IPS-11a (cell line): ENCODE results near the gene CCL2.
"Not testable (repeated sequence)": the region's sequence is repeated elsewhere in the genome, so short reads cannot be mapped to it uniquely, and the experiment has no call there.

Source experiments
- H3K4me3 ChIP-seq: one replicate; pipeline ENCODE4 v1.5.1; 2013; ENCODE audit warnings: low read depth, low read length, control low read depth

Gene CCL2

DNA sequence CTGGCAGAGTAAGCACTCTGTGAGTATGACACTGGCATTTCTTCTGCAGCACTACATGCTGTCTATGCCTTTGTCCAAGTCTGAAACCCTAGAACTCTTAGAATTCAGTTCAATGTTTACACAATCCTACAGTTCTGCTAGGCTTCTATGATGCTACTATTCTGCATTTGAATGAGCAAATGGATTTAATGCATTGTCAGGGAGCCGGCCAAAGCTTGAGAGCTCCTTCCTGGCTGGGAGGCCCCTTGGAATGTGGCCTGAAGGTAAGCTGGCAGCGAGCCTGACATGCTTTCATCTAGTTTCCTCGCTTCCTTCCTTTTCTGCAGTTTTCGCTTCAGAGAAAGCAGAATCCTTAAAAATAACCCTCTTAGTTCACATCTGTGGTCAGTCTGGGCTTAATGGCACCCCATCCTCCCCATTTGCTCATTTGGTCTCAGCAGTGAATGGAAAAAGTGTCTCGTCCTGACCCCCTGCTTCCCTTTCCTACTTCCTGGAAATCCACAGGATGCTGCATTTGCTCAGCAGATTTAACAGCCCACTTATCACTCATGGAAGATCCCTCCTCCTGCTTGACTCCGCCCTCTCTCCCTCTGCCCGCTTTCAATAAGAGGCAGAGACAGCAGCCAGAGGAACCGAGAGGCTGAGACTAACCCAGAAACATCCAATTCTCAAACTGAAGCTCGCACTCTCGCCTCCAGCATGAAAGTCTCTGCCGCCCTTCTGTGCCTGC lies at the start of gene CCL2:
TSS of gene CCL2 (plus strand) at position 635 of the 730 bp plus-strand sequence. CDS start at position 700, 65 bp downstream.
- peak within 1 kb of the TSS; percentile 28 for H3K4me3 ChIP-seq

DNA sequence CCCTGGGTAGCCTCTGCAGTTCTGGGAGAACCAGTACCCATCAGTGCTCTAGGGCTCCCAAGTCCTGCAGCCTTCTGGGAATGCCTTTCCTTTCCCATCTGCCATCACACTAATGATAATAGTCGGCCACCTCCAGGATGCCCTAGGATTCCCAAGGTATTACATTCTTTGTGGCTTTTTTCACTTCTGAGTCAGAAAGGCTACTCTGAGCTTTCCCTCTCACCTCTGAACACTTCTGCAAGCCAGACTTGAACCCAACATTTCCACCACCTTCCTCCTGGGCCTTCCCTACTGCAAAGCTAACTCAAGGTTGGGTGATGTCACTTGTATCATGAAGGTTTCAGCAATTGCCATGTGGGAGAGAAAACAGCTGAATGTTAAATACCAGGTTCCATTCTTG lies 49.7 kb upstream of the CCL2 start:
- no peak overlapping the region for H3K4me3 ChIP-seq

DNA sequence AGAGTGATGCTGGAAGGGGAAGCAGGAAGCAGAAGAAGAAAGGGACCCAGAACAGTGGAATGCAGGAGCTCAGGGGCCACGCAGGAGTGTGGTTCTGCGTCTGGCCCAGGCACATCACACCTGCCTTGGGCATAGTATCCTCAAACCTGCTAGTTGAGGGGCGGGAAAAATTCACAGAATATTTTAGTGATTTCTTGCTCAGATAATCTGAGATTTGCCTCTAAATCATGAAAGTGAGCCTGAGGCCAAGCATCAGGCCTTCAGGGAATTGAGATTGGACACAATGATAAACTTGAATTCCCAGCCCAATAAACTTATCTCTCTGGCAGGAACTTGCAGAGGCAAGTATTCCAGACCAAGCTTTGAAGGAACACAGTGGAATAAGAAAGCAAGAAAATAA lies 48.5 kb upstream of the CCL2 start:
- no peak overlapping the region for H3K4me3 ChIP-seq

DNA sequence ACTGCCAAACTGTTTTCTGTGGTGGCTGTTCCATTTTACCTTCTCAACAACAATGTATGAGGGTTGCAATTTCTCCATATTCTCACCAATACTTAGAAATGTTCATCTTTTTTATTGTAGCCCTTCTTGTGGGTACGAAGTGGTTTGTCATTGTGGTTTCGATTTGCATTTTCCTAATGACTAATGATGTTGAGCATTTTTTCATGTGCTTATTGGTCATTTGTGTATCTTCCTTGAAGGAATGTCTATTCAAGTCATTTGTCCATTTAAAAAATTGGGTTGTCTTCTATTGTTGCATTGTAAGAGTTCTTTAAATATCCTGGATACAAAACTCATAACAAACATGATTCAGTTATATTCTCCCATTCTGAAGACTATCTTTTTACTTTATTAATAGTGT lies 47.5 kb upstream of the CCL2 start:
- no peak overlapping the region for H3K4me3 ChIP-seq

DNA sequence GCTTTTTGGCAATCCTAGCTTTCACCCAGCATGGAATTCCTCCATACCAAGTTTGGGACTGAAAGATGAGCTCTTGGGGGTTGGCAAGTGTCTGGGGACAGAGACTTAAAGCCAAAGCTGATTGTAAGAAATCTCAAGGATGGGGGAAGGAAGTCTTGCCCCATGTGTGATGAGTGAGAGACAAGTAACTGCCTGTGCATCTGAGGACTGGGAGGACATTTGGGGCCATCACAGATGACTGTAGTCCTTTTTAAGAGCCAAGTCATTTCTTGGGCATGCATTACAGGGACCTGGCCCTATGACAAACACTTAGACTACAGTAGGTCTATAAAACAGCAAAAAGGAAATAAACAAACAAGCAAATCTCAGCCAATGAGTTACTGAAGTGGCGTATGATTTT lies 36.3 kb upstream of the CCL2 start:
- H3K4me3 ChIP-seq, result no peak overlapping the region

DNA sequence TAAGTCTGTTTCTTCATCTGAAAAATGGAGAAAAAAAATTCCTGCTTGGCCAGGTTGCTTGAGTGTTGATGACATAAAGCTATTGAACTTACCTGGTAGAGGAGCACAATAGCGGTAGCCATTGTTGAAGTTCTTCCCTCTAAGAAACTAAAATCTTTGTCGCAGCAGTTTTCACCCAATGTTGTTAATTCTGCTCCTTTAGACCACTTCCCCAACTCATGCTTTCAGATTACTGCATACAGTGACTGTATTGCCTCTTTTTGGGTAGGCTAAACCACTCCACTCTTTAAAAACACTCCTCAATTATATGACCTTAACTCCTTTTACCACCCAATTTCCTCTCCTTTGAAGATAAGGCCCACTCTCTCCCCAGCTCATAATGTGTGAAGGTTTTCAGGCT lies 35.7 kb upstream of the CCL2 start:
- H3K4me3 ChIP-seq, result no peak overlapping the region

DNA sequence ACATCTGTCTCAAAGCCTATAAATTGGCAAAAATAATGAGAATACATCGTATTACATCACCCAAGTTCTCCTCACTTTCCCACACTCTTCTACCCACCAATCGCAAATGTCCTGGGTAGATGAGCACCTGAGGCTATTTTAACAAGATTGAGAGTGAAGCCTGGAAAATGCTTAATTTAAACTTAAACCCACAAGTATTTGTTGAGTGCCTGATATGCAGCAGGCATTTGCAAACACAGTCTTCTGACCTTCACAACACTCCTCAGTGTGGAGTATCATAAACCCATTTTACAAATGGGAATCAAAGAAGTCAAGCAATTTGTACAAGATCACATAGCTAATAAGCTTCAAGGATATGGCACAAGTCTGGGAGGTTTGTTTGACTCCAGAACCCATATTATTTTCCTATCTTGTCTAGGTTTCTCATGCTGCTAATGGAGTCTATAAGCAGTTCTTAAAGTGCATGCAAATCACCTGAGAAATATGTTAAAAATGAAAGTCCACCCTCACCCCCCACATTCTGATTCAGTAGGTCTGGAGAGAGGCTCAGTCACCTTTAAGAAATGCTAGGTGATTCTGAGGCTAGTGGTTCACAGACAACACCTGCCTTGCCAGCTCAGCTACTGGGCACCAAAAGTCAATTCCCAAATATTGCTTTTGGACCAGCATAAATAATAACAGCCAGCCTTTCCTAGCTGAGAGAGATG lies 34.9 kb upstream of the CCL2 start:
- H3K4me3 ChIP-seq, result no peak overlapping the region

DNA sequence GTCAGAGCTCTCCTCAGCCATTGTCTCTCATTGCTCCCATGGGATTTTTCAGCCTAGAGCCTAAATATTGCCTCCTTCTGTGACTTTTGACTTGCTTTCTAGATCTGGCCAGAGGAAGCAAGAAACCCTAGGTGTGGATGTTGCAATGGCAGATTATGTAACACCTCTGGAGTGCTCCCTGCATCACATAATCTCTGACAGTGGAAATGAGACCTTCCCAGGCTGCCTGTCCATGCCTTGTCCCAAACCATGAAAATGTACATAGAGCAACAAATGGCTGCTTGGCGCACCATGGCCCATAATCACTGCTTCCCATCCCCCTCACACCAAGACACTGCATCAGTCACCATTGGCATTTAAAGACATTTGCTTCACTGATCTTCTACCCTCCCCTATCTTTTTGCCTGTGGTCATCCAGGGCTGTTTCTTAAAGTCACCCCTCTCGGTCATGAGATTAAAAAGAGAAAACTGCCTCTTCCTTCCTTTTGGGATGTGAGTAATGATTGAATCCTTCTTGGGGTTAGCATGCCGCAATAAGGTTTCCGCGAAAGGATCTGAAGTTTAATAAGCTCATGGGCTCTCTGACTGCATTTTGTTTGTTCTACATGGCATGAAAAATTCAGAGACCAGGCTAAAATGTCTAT lies 34.2 kb upstream of the CCL2 start:
- H3K4me3 ChIP-seq, result no peak overlapping the region

DNA sequence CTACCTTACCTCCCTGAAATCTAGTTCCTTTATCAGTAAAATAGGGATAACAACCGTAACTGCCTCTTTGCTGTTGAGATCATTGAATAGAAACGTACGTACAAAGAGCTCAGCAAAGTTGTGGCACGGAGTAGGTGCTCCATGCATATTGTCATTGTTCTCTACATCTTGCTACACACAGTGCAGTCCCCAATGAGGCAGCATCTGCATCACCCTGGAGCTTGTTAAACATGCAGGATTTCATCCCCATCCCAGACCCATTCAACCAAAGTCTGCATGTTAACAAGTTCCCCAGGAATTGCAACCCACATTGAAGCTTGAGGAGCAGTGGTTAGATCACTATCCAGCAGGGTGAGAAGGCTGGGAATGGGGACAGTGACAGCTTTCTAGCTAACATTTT lies 33.7 kb upstream of the CCL2 start:
- no peak overlapping the region for H3K4me3 ChIP-seq

DNA sequence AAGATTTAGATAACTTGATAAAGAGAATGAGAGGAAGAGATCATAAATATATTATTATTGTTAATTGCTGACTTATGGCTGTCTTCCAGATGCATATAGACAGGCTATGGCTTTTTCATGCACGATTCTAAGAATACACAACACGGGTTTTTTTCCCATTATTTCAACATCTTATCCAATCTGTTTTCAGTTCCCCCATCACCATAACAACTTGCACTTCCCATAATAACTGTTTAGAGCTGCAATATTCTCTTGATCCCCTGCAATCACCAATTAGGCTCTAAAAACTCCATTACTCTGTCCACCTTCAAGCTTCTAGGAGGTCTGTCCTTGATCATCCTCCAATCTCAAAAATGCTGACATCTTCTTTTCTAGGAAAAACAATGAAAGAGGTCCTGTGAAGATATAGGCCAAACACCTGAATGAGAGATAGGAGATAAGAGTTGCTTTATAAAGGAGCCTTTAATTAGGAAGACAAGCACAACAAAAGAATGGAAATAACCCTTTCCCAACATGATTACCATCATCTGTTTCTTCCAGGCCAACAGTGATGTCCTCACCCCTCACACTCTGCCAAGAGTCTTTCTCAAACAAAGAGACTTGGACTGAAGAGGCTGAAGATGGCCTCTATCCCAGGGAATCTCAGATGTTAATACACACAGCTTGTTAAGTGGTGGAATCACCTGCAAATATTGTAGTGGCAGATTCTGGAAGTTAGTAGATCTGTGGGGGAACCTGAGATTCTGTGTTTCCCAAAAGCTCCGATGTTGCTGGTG lies 32.2 kb upstream of the CCL2 start:
- H3K4me3 ChIP-seq, result no peak overlapping the region

DNA sequence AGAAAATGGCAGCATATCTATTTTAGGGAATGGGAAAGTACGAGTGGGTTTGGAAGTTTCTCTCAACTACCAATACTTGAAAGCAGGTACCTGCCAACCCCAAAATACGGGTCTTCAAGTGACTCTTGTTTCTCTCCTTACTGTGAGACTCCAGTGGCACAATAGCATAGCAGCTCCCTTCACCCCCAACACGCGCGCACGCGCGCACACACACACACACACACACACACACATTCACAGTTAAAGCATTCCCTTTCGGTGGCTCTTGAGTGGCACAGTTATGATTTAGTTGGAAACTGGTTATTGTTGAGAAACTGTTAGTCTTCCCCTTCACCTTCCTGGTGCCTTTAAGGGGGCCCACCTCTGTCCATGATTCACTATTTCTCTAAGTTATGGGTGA lies 30.0 kb upstream of the CCL2 start:
- no peak overlapping the region for H3K4me3 ChIP-seq

DNA sequence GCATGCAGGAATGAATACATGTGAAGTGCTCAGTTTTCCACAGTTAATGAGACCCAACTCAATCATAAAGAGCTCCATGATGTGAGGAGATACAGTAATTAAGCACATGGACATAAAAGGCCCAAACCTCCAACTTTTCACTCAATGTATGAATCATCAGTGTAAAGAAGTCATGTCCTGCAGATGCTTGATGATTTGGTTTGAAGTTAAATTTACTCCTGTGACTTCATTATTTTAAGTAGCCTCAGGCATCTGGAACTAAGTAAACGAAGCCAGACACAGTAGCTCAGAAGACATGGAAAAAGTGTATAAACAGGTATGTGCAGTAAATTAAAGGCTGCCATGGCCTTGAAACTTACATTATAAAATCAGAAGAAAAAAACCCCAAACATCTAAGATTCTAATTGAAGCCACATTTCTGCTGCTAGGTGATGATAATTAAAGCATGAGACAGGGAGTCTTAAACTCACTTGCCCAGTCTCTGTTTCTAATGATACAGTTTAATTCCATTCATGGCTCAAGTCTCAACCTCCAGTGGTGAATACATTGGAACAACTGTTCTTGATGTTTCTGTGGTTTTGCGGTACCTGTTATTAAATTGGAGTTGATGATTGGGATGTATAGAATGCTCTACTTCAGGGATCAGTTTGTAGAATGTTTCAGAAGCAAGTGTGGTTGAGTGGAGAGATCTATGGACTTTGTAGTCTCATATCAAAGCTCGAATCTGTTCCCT lies 28.9 kb upstream of the CCL2 start:
- no peak overlapping the region for H3K4me3 ChIP-seq

DNA sequence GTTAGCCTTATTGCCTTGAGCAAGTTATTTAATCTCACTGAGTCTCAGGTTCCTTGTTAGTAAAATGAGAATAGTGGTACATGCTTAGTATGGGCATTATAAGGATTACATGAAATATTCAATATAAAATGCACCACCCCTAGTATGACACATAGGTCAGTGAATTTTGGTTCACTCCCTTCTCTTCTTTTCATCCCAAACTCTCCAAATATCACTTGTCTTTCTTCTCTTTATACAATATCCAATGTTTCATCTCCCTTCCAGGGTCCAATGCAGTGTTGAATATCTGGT lies 28.4 kb upstream of the CCL2 start:
- no peak overlapping the region for H3K4me3 ChIP-seq

DNA sequence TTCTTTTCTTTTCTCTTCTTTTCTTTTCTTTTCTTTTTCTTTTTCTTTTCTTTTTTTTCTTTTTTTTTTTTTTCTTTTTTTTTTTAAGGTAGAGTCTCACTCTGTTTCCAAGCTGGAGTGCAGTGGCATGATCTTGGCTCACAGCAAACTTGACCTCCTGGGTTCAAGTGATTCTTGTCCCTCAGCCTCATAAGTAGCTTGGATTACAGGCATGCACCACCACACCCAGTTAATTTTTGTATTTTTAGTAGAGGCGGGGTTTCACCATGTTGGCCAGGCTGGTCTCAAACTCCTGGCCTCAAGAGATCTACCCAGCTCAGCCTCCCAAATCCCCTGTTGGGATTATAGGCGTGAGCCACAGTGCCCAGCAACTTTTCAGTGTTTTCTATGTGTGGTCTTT lies 27.8 kb upstream of the CCL2 start:
- not testable (repeated sequence) for H3K4me3 ChIP-seq

DNA sequence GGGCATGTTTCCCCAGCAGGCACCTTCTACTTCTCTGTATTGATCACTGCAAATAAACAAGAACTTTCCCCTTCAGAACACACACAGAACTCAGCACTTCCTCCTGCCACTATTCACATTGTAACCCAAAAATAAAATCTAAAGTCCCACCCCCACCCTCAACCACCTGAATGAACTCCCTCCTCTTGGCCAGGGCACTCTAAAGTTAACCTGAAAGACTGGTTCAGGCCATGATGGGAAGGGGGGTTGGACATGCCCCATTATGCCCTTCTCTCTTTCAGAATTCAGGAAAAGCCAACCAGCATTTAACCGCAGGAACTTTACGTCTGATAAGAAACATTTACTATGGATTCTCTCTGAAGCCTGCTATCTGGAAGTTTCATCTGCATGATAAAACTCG lies 27.4 kb upstream of the CCL2 start:
- H3K4me3 ChIP-seq, result no peak overlapping the region

DNA sequence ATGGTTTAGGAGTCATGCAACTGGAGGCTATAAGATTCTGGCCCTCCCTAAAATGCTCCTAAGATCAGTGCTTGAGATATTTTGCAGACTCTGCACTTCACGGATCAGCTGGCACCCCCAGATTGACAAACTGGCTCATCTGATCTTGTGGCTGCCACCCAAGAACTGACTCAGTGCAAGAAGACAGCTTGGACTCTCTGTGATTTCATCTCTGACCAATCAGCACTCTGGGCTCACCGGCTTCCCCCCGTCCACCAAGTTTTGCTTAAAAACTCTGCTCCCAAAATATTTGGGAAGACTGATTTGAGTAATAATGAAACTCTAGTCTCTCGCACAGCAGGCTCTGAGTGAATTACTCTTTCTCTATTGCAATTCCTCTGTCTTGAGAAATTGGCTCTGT lies 26.3 kb upstream of the CCL2 start:
- no peak overlapping the region for H3K4me3 ChIP-seq

DNA sequence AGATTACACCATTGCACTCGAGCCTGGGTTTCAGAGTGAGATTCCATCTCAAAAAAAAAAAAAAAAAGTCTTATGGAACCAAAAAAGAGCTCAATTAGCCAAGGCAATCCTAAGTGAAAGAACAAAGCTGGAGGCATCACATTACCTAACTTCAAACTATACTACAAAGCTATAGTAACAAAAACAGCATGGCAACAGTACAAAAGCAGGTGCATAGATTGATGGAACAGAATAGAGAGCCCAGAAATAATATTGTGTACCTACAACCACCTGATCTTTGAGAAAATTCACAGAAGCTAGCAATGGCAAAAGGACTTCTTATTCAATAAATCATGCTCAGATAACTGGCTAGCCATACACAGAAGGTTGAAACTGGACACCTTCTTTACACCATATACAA lies 24.7 kb upstream of the CCL2 start:
- no peak overlapping the region for H3K4me3 ChIP-seq

DNA sequence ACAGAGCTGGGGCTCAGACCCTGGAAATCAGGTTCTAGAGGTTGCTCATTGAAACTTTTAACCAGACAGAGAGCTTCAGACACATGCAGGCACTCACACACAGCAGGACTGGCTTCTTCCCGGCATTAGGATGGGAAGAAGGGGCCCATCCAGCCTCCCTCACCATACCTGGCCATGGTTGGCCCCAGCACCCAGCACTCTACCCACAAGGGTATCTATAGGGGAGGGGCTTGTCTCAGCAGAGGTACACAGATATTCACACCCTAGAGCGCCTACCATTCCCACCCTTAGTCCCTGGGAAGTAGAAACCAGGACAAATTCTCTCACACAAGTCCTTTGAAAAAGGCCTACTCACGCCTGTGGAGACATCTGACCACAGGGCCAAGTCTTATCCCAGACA lies 20.5 kb upstream of the CCL2 start:
- H3K4me3 ChIP-seq, result no peak overlapping the region

DNA sequence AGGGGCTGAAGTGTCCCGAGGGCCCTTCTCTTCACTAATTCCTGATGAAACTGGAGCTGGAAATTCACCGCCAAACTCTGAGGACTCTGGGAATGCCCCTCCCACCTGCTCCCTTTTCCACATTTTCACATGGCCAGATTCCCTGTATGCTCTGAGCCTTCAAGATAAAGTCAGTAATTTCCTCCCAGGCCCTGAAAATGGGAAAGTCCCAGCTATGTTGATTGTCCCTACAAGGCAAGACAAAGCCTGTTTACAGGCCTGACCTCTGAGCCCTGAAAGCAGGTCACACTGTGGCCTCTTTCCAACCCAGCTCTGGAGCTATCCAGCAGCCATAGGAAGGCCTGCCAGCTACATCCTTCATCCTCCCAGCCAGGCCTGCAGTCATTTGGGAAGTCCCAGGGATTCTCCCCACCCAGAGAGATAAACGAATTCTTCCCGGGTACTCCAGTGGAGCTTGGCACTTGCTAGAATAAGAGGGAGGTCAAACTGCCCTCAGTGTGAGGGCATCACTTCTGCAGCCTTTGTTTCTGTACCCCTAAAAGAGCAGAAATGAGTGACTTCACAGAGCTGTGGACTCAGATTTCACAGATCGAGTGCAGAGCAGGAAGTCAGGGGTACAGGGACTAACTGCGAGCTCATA lies 19.6 kb upstream of the CCL2 start:
- no peak overlapping the region for H3K4me3 ChIP-seq

DNA sequence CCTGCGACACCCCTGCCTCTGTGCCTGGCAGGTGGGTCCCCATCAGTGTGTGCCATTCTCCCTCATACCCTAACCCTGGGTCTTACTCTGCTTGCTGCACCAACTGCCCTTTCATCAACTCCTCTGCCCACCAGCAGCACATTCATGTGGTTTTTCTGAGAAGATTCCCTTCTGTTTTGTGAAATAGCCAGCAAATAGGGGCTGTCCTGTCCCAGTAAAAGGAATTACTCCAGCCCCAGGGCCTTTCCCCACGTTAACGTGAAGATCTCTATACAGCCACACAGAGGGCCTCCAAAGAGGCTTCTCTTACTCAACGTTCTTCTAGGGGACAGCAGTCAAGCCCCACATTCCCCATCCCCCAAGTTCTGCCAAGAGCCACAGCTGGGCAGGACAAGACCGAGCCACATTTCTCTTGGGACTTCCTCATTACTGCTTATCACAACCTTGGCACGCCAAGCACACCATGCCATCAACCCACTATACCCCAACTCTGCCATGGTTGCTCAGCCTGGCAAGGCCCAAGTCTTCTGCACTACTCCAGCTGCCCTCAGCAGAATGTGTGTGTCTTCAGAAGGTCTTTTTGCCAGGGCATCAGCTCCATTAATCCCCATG lies 18.7 kb upstream of the CCL2 start:
- no peak overlapping the region for H3K4me3 ChIP-seq
